Myocyte (in vitro differentiated cells): ENCODE data around the gene TRNT1. TPM values are rescaled to one million over a fixed set of nuclear protein-coding genes. Genes with fewer than 3 reads are reported as not detected.

Source experiments
- DNase-seq: peaks from one replicate; pipeline ENCODE4 v3.0.0-alpha.2; 2012; ENCODE audit warnings: low read depth
- total RNA-seq: library from RNA; depleted of rRNA; stranded (reverse); fragments of >200 nt; gene quantifications from 2 replicates; pipeline ENCODE4 v1.2.3, GENCODE V29; 2014

Gene TRNT1
- total RNA-seq, 1 donor from 2014 or later = 22.9 TPM

- no peak for DNase-seq
These were observed 15.9 kb upstream of the TRNT1 start for GRCh38 chr3:3110749-3111361.

GRCh38 chr3:3113042-3113709, 13.6 kb upstream of the TRNT1 start:
- DNase-seq = no peak

- no peak for DNase-seq
These were observed 9.1 kb upstream of the TRNT1 start for GRCh38 chr3:3117651-3118050.

- DNase-seq = no peak
These were observed 7.3 kb upstream of the TRNT1 start for GRCh38 chr3:3119393-3119851.

GRCh38 chr3:3125977-3126376, 763 bp upstream of the TRNT1 start:
- no peak for DNase-seq

- DNase-seq = peak; percentile 47
These were observed 781 bp downstream of the TRNT1 start for GRCh38 chr3:3127432-3128010.

- DNase-seq = no peak
These were observed 2.8 kb downstream of the TRNT1 start for GRCh38 chr3:3129579-3129978.

GRCh38 chr3:3133500-3133899, 6.8 kb downstream of the TRNT1 start:
- peak; percentile 10 for DNase-seq

- DNase-seq = peak; percentile 36
These were observed 8.2 kb downstream of the TRNT1 start for GRCh38 chr3:3134750-3135448.

- no peak for DNase-seq
These were observed 10.8 kb downstream of the TRNT1 start for GRCh38 chr3:3137526-3137925.

GRCh38 chr3:3141939-3142338, 15.2 kb downstream of the TRNT1 start:
- DNase-seq = no peak

- no peak for DNase-seq
These were observed 19.1 kb downstream of the TRNT1 start for GRCh38 chr3:3145831-3146230.

GRCh38 chr3:3149560-3149959, 22.8 kb downstream of the TRNT1 start:
- no peak for DNase-seq

- DNase-seq = no peak
These were observed 24.8 kb downstream of the TRNT1 start for GRCh38 chr3:3151513-3151912.

- DNase-seq = no peak
These were observed 28.3 kb downstream of the TRNT1 start for GRCh38 chr3:3154879-3155610.

GRCh38 chr3:3157484-3157883, 30.7 kb downstream of the TRNT1 start:
- DNase-seq = no peak

- DNase-seq = no peak
These were observed 34.1 kb downstream of the TRNT1 start for GRCh38 chr3:3160826-3161225.

- no peak for DNase-seq
These were observed 38.5 kb downstream of the TRNT1 start for GRCh38 chr3:3165241-3165640.

- no peak for DNase-seq
These were observed 38.9 kb downstream of the TRNT1 start for GRCh38 chr3:3165650-3166049.

GRCh38 chr3:3170998-3171397, 44.3 kb downstream of the TRNT1 start:
- DNase-seq = peak; percentile 11

GRCh38 chr3:3172627-3173026, 45.9 kb downstream of the TRNT1 start:
- DNase-seq = no peak
